ENCODE results near the gene APOBEC3F. TPM values are rescaled to one million over a fixed set of nuclear protein-coding genes. Genes with fewer than 3 reads are reported as not detected.
"Not testable (repeated sequence)": the region's sequence is repeated elsewhere in the genome, so short reads cannot be mapped to it uniquely, and the experiment has no call there.

APOBEC3F gene
- total RNA-seq, 3 donors from 2014 or later (not counting 1 experiment from before 2014, with no cell fraction given): 30.1 to 54.4 (median 41.0) TPM

- intact Hi-C loops (cut with micrococcal nuclease); H3K27ac Mint-ChIP-seq; H3K27me3 Mint-ChIP-seq (ENCODE audit: low read depth in 2 of 2); ATAC-seq; H3K4me3 ChIP-seq (ENCODE audit: low read length); H3K36me3 Mint-ChIP-seq; H3K36me3 ChIP-seq (ENCODE audit: control insufficient read depth, insufficient read depth, low read length); DNase-seq; H3K4me1 ChIP-seq (ENCODE audit: control insufficient read depth, insufficient read depth, low read length); H3K27ac ChIP-seq (ENCODE audit: low read length); H3K9me3 Mint-ChIP-seq; H3K27me3 ChIP-seq (ENCODE audit: control insufficient read depth, insufficient read depth, low read length); H3K9me3 ChIP-seq (ENCODE audit: control insufficient read depth, insufficient read depth, low read length); H3K4me3 Mint-ChIP-seq: not testable (repeated sequence)
- peaks cover 10 to 14% of the 10 kb centered on the region in 2 donors for H3K4me1 Mint-ChIP-seq
- WGBS (ENCODE audit: insufficient coverage): 97% methylated on average over 15 of the region's 18 CpGs
These were observed 11.3 kb downstream of the APOBEC3F start for GRCh38 chr22:39051844-39052495.

DNA sequence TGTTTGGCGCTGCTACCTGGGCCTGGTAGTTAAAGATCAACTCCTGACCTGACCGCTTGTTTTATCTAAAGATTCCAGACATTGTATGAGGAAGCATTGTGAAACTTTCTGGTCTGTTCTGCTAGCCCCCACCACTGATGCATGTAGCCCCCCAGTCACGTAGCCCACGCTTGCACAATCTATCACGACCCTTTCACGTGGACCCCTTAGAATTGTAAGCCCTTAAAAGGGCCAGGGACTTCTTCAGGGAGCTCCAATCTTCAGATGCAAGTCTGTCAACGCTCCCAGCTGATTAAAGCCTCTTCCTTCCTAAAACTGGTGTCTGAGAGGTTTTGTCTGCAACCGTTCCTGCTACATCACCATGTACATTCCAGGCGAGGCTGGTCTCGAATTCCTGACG lies 15.0 kb downstream of the APOBEC3F start:
- no peaks in the 10 kb centered on the region for H3K36me3 ChIP-seq (ENCODE audit: control insufficient read depth, insufficient read depth, low read length)
- no peaks in the 10 kb centered on the region for H3K27me3 ChIP-seq (ENCODE audit: control insufficient read depth, insufficient read depth, low read length)
- Mint-ChIP-seq H3K4me1 (peaks cover 7% of the 10 kb centered on the region in 2 donors), H3K4me3 (no peak overlapping the region), H3K9me3 (no peaks in the 10 kb centered on the region), H3K27me3 (ENCODE audit: low read depth in 2 of 2) (no peaks in the 10 kb centered on the region), H3K27ac (no peak overlapping the region), H3K36me3 (no peaks in the 10 kb centered on the region)
- WGBS (ENCODE audit: insufficient coverage): 94% methylated on average over 11 of the region's 11 CpGs
- H3K4me3 ChIP-seq (ENCODE audit: low read length): no peak overlapping the region
- no peak for ATAC-seq
- H3K27ac ChIP-seq (ENCODE audit: low read length): no peak overlapping the region
- H3K9me3 ChIP-seq (ENCODE audit: control insufficient read depth, insufficient read depth, low read length): no peaks in the 10 kb centered on the region
- peaks cover 7% of the 10 kb centered on the region for H3K4me1 ChIP-seq (ENCODE audit: control insufficient read depth, insufficient read depth, low read length)
- no peak for TF ChIP-seq CTCF (IDR thresholded peaks at IDR 0.05)
- no peak for DNase-seq
- intact Hi-C loops (cut with micrococcal nuclease): no loop called here

DNA sequence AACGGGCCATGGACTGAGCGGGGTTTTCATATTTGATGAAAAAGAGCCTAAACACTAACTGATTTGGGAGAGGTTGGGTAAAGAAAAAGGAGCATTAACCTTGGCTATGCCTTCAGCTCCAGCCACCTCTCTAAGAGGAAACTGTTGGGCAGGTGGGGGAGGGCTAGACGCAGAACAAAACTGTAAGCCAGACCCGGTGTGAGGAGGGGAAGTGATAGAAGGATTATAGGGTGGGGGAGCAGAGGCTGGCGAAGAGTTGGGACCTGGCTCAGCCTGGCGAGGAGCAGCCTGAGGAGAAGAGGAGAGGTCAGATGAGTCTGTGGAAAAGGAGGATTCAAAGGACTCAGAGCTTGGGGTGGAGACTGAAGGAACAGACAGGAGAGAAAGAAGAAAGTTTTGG lies 20.6 kb downstream of the APOBEC3F start:
- not testable (repeated sequence) for H3K4me3 Mint-ChIP-seq; DNase-seq; H3K36me3 Mint-ChIP-seq; H3K4me1 Mint-ChIP-seq; H3K9me3 Mint-ChIP-seq; H3K9me3 ChIP-seq (ENCODE audit: control insufficient read depth, insufficient read depth, low read length); H3K27me3 Mint-ChIP-seq (ENCODE audit: low read depth in 2 of 2); ATAC-seq; H3K4me3 ChIP-seq (ENCODE audit: low read length); H3K27me3 ChIP-seq (ENCODE audit: control insufficient read depth, insufficient read depth, low read length); H3K27ac Mint-ChIP-seq; H3K36me3 ChIP-seq (ENCODE audit: control insufficient read depth, insufficient read depth, low read length)
- WGBS (ENCODE audit: insufficient coverage): 46% methylated on average over 6 of the region's 6 CpGs
- H3K27ac ChIP-seq (ENCODE audit: low read length): peak overlapping the region; percentile 28
- intact Hi-C loops (cut with micrococcal nuclease): loop anchor here (5.0 kb wide), 1 partner anchor 34 kb away; no protein-coding TSS in a partner anchor
- H3K4me1 ChIP-seq (ENCODE audit: control insufficient read depth, insufficient read depth, low read length): peaks cover 37% of the 10 kb centered on the region

- not testable (repeated sequence) for H3K27me3 ChIP-seq (ENCODE audit: control insufficient read depth, insufficient read depth, low read length); H3K9me3 ChIP-seq (ENCODE audit: control insufficient read depth, insufficient read depth, low read length); ATAC-seq; H3K4me3 Mint-ChIP-seq; H3K4me3 ChIP-seq (ENCODE audit: low read length); H3K9me3 Mint-ChIP-seq; H3K36me3 ChIP-seq (ENCODE audit: control insufficient read depth, insufficient read depth, low read length); H3K27ac Mint-ChIP-seq; H3K36me3 Mint-ChIP-seq; H3K27me3 Mint-ChIP-seq (ENCODE audit: low read depth in 2 of 2); H3K4me1 Mint-ChIP-seq; DNase-seq
- 90% methylated on average over 10 of the region's 10 CpGs for WGBS (ENCODE audit: insufficient coverage)
- peaks cover 44% of the 10 kb centered on the region for H3K4me1 ChIP-seq (ENCODE audit: control insufficient read depth, insufficient read depth, low read length)
- intact Hi-C loops (cut with micrococcal nuclease): loop anchor here (5.0 kb wide), 1 partner anchor 35 kb away; no protein-coding TSS in a partner anchor
- H3K27ac ChIP-seq (ENCODE audit: low read length): peak overlapping the region; percentile 28
These were observed 21.3 kb downstream of the APOBEC3F start for GRCh38 chr22:39061951-39062350.

- not testable (repeated sequence) for H3K9me3 ChIP-seq (ENCODE audit: control insufficient read depth, insufficient read depth, low read length); H3K4me3 ChIP-seq (ENCODE audit: low read length); ATAC-seq; H3K27me3 ChIP-seq (ENCODE audit: control insufficient read depth, insufficient read depth, low read length); H3K9me3 Mint-ChIP-seq; H3K36me3 ChIP-seq (ENCODE audit: control insufficient read depth, insufficient read depth, low read length); H3K36me3 Mint-ChIP-seq; DNase-seq; H3K4me1 Mint-ChIP-seq; H3K27me3 Mint-ChIP-seq (ENCODE audit: low read depth in 2 of 2)
- WGBS (ENCODE audit: insufficient coverage): 58% methylated on average over 8 of the region's 8 CpGs
- Histone ChIP-seq H3K4me1 (ENCODE audit: control insufficient read depth, insufficient read depth, low read length) (peaks cover 45% of the 10 kb centered on the region), H3K27ac (ENCODE audit: low read length) (peak overlapping the region; percentile 92)
- H3K27ac Mint-ChIP-seq: peak overlapping the region in 1 of 2 donors; percentile 47
- H3K4me3 Mint-ChIP-seq: peak overlapping the region; percentile 38
- intact Hi-C loops (cut with micrococcal nuclease): loop anchor here (5.0 kb wide), 1 partner anchor 37 kb away; no protein-coding TSS in a partner anchor
These were observed 23.2 kb downstream of the APOBEC3F start for GRCh38 chr22:39063904-39064303.

- H3K4me1 Mint-ChIP-seq; intact Hi-C loops (cut with micrococcal nuclease); H3K27me3 ChIP-seq (ENCODE audit: control insufficient read depth, insufficient read depth, low read length); H3K27ac Mint-ChIP-seq; H3K4me3 Mint-ChIP-seq; H3K9me3 Mint-ChIP-seq; H3K9me3 ChIP-seq (ENCODE audit: control insufficient read depth, insufficient read depth, low read length); H3K36me3 Mint-ChIP-seq; H3K36me3 ChIP-seq (ENCODE audit: control insufficient read depth, insufficient read depth, low read length); H3K27me3 Mint-ChIP-seq (ENCODE audit: low read depth in 2 of 2); DNase-seq: not testable (repeated sequence)
- peak overlapping the region; percentile 28 for H3K4me3 ChIP-seq (ENCODE audit: low read length)
- ATAC-seq: peak in 1 of 3 donors; percentile 3
- H3K27ac ChIP-seq (ENCODE audit: low read length): peak overlapping the region; percentile 92
- 75% methylated on average over 9 of the region's 9 CpGs for WGBS (ENCODE audit: insufficient coverage)
- H3K4me1 ChIP-seq (ENCODE audit: control insufficient read depth, insufficient read depth, low read length): peaks cover 50% of the 10 kb centered on the region
These were observed 26.0 kb downstream of the APOBEC3F start for GRCh38 chr22:39066442-39067276.
